ENCODE results near the gene EXOC1L.

The EXOC1L gene

GRCh38 chr4:55849724-55850123, 30.1 kb downstream of the EXOC1L start:
- Histone ChIP-seq H3K4me1 (ENCODE audit: low read length) (peaks cover 10% of the 10 kb centered on the region), H3K9ac (ENCODE audit: low read length) (no peak overlapping the region), H3K79me2 (ENCODE audit: low read length) (peaks cover 10% of the 10 kb centered on the region), H3K4me2 (ENCODE audit: low read length) (no peak overlapping the region), H3K9me3 (ENCODE audit: insufficient read depth, low read length) (no peaks in the 10 kb centered on the region), H2AFZ (ENCODE audit: low read depth, low read length) (no peak overlapping the region), H4K20me1 (ENCODE audit: insufficient read depth, low read length) (no peaks in the 10 kb centered on the region), H3K4me3 (ENCODE audit: low read length) (no peak overlapping the region), H3K36me3 (replicated peaks; ENCODE audit: low read depth, low read length) (no peaks in the 10 kb centered on the region), H3K27ac (ENCODE audit: low read length) (no peak overlapping the region), H3K27me3 (ENCODE audit: low read depth, low read length) (no peaks in the 10 kb centered on the region)
- TF ChIP-seq EZH2phosphoT487 (IDR thresholded peaks at IDR 0.05; ENCODE audit: low read depth) (no peak), CTCF (IDR thresholded peaks at IDR 0.05; ENCODE audit: low read depth, low read length) (no peak)

- TF ChIP-seq EZH2phosphoT487 (IDR thresholded peaks at IDR 0.05; ENCODE audit: low read depth) (no peak), CTCF (IDR thresholded peaks at IDR 0.05; ENCODE audit: low read depth, low read length) (no peak)
- Histone ChIP-seq H3K27ac (ENCODE audit: low read length) (no peak overlapping the region), H3K9ac (ENCODE audit: low read length) (no peak overlapping the region), H3K4me3 (ENCODE audit: low read length) (no peak overlapping the region), H3K9me3 (ENCODE audit: insufficient read depth, low read length) (no peaks in the 10 kb centered on the region), H3K4me2 (ENCODE audit: low read length) (no peak overlapping the region), H2AFZ (ENCODE audit: low read depth, low read length) (peak overlapping the region; percentile 27; the same call in 1 of the 2 replicates), H3K27me3 (ENCODE audit: low read depth, low read length) (no peaks in the 10 kb centered on the region), H4K20me1 (ENCODE audit: insufficient read depth, low read length) (no peaks in the 10 kb centered on the region), H3K36me3 (replicated peaks; ENCODE audit: low read depth, low read length) (no peaks in the 10 kb centered on the region), H3K79me2 (ENCODE audit: low read length) (peaks cover 21% of the 10 kb centered on the region), H3K4me1 (ENCODE audit: low read length) (peaks cover 12% of the 10 kb centered on the region)
These were observed 32.3 kb downstream of the EXOC1L start for GRCh38 chr4:55851885-55852284.

- Histone ChIP-seq H4K20me1 (ENCODE audit: insufficient read depth, low read length) (no peaks in the 10 kb centered on the region), H3K9me3 (ENCODE audit: insufficient read depth, low read length) (no peaks in the 10 kb centered on the region), H3K9ac (ENCODE audit: low read length) (peak within 1 kb of the TSS; percentile 78), H3K79me2 (ENCODE audit: low read length) (peaks cover 21% of the 10 kb centered on the region), H3K27me3 (ENCODE audit: low read depth, low read length) (no peaks in the 10 kb centered on the region), H3K4me2 (ENCODE audit: low read length) (peak within 1 kb of the TSS; percentile 90), H3K4me3 (ENCODE audit: low read length) (peak within 1 kb of the TSS; percentile 95), H3K36me3 (replicated peaks; ENCODE audit: low read depth, low read length) (no peaks in the 10 kb centered on the region), H2AFZ (ENCODE audit: low read depth, low read length) (peak within 1 kb of the TSS; percentile 100), H3K4me1 (ENCODE audit: low read length) (peaks cover 12% of the 10 kb centered on the region), H3K27ac (ENCODE audit: low read length) (peak within 1 kb of the TSS; percentile 20)
- TF ChIP-seq CTCF (IDR thresholded peaks at IDR 0.05; ENCODE audit: low read depth, low read length) (no peak), EZH2phosphoT487 (IDR thresholded peaks at IDR 0.05; ENCODE audit: low read depth) (no peak)
These were observed 34.0 kb downstream of the EXOC1L start, which contains the start of gene EXOC1 for GRCh38 chr4:55853484-55854046. TSS of gene EXOC1 (plus strand) at chr4:55853648. CDS start at chr4:55858324, 4,676 bp downstream.

GRCh38 chr4:55854129-55854528, 34.5 kb downstream of the EXOC1L start:
- Histone ChIP-seq H3K9me3 (ENCODE audit: insufficient read depth, low read length) (no peaks in the 10 kb centered on the region), H3K4me1 (ENCODE audit: low read length) (peaks cover 12% of the 10 kb centered on the region), H3K79me2 (ENCODE audit: low read length) (peaks cover 21% of the 10 kb centered on the region), H3K4me2 (ENCODE audit: low read length) (peak overlapping the region; percentile 90), H3K27me3 (ENCODE audit: low read depth, low read length) (no peaks in the 10 kb centered on the region), H3K4me3 (ENCODE audit: low read length) (peak overlapping the region; percentile 95), H2AFZ (ENCODE audit: low read depth, low read length) (peak overlapping the region; percentile 83; the same call in 1 of the 2 replicates), H4K20me1 (ENCODE audit: insufficient read depth, low read length) (no peaks in the 10 kb centered on the region), H3K27ac (ENCODE audit: low read length) (no peak overlapping the region), H3K9ac (ENCODE audit: low read length) (peak overlapping the region; percentile 78), H3K36me3 (replicated peaks; ENCODE audit: low read depth, low read length) (peaks cover 2% of the 10 kb centered on the region)
- TF ChIP-seq EZH2phosphoT487 (IDR thresholded peaks at IDR 0.05; ENCODE audit: low read depth) (no peak), CTCF (IDR thresholded peaks at IDR 0.05; ENCODE audit: low read depth, low read length) (no peak)

Measured in OCI-LY3 (cell line).